H9 (cell line): ENCODE data around the gene CDR2L. TPM values are rescaled to one million over a fixed set of nuclear protein-coding genes. Genes with fewer than 3 reads are reported as not detected.

Experiments used
- DNase-seq: peaks from one replicate; pipeline ENCODE4 v3.0.0-alpha.2; 2017
- H2AFZ ChIP-seq: one replicate; pipeline ENCODE4 v1.6.1; 2013; ENCODE audit warnings: mild to moderate bottlenecking, low read length, control low read depth, moderate library complexity
- H2AK5ac ChIP-seq: 2 replicates; pipeline ENCODE4 v1.6.1; 2013; ENCODE audit warnings: low read length, control low read depth, mixed read lengths; ENCODE audit not compliant: insufficient read length
- H2BK120ac ChIP-seq: one replicate; pipeline ENCODE4 v1.6.1; 2013; ENCODE audit warnings: low read depth, mild to moderate bottlenecking, low read length, control low read depth, inconsistent platforms; ENCODE audit not compliant: poor library complexity, severe bottlenecking
- H2BK12ac ChIP-seq: 2 replicates; pipeline ENCODE4 v1.6.1; 2013; ENCODE audit warnings: low read length, control low read depth, mixed read lengths, low read depth; ENCODE audit not compliant: insufficient read length
- H2BK15ac ChIP-seq: 2 replicates; pipeline ENCODE4 v1.6.1; 2013; ENCODE audit warnings: low read depth, low read length, control low read depth
- H2BK20ac ChIP-seq: one replicate; pipeline ENCODE4 v1.6.1; 2013; ENCODE audit warnings: low read depth, mild to moderate bottlenecking, low read length, control low read depth, inconsistent platforms; ENCODE audit not compliant: poor library complexity, severe bottlenecking
- H2BK5ac ChIP-seq: 2 replicates; pipeline ENCODE4 v1.6.1; 2013; ENCODE audit warnings: low read length, control low read depth, mixed read lengths; ENCODE audit not compliant: insufficient read length
- H3K14ac ChIP-seq: 2 replicates; pipeline ENCODE4 v1.6.1; 2013; ENCODE audit warnings: low read length, control low read depth; ENCODE audit not compliant: insufficient read depth
- H3K18ac ChIP-seq: 2 replicates; pipeline ENCODE4 v1.6.1; 2013; ENCODE audit warnings: low read depth, mild to moderate bottlenecking, mixed read lengths, low read length, control low read depth; ENCODE audit not compliant: insufficient read length
- H3K23ac ChIP-seq: 2 replicates; pipeline ENCODE4 v1.6.1; 2013; ENCODE audit warnings: low read length, control low read depth, mixed read lengths, low read depth; ENCODE audit not compliant: insufficient read length
- H3K23me2 ChIP-seq: 2 replicates; pipeline ENCODE4 v1.6.1; 2013; ENCODE audit warnings: low read depth, mild to moderate bottlenecking, mixed read lengths, low read length, control low read depth; ENCODE audit not compliant: insufficient read length, poor library complexity, severe bottlenecking
- H3K27ac ChIP-seq: 2 replicates; pipeline ENCODE4 v1.5.1; 2013; ENCODE audit warnings: low read length, control low read depth, mixed read lengths, low read depth; ENCODE audit not compliant: insufficient read length
- H3K27me3 ChIP-seq: 2 replicates; pipeline ENCODE4 v1.6.1; 2013; ENCODE audit warnings: low read length, control low read depth, inconsistent platforms; ENCODE audit not compliant: insufficient read depth
- H3K4ac ChIP-seq: 2 replicates; pipeline ENCODE4 v1.6.1; 2013; ENCODE audit warnings: low read depth, mild to moderate bottlenecking, control low read depth, inconsistent platforms, low read length, moderate library complexity
- H3K4me1 ChIP-seq: 2 replicates; pipeline ENCODE4 v1.6.1; 2013; ENCODE audit warnings: low read length, control low read depth, inconsistent platforms; ENCODE audit not compliant: insufficient read depth
- H3K4me2 ChIP-seq: 2 replicates; pipeline ENCODE4 v1.6.1; 2013; ENCODE audit warnings: low read length, control low read depth, mixed read lengths; ENCODE audit not compliant: insufficient read length, insufficient read depth
- H3K56ac ChIP-seq: 2 replicates; pipeline ENCODE4 v1.6.1; 2013; ENCODE audit warnings: low read depth, mild to moderate bottlenecking, mixed read lengths, low read length, control low read depth; ENCODE audit not compliant: insufficient read length
- H3K79me1 ChIP-seq: 2 replicates; pipeline ENCODE4 v1.6.1; 2013; ENCODE audit warnings: low read depth, mild to moderate bottlenecking, moderate library complexity, low read length, control low read depth, inconsistent platforms; ENCODE audit not compliant: insufficient read depth, poor library complexity, severe bottlenecking
- H3K79me2 ChIP-seq: 2 replicates; pipeline ENCODE4 v1.6.1; 2013; ENCODE audit warnings: low read length, control low read depth, inconsistent platforms; ENCODE audit not compliant: insufficient read depth
- H3K9ac ChIP-seq: 2 replicates; pipeline ENCODE4 v1.6.1; 2013; ENCODE audit warnings: low read length, control low read depth, mixed read lengths; ENCODE audit not compliant: insufficient read length; ENCODE audit errors: extremely low read depth
- H3K9me3 ChIP-seq: one replicate; pipeline ENCODE4 v1.6.1; 2013; ENCODE audit warnings: low read depth, low read length, inconsistent platforms; ENCODE audit not compliant: control insufficient read depth
- H3T11ph ChIP-seq: one replicate; pipeline ENCODE4 v1.6.1; 2013; ENCODE audit warnings: mild to moderate bottlenecking, low read length, control low read depth, inconsistent platforms
- H4K20me1 ChIP-seq: one replicate; pipeline ENCODE4 v1.6.1; 2013; ENCODE audit not compliant: control insufficient read depth, insufficient read length, insufficient read depth
- H4K5ac ChIP-seq: 2 replicates; pipeline ENCODE4 v1.6.1; 2013; ENCODE audit warnings: low read depth, mild to moderate bottlenecking, mixed read lengths, low read length, control low read depth; ENCODE audit not compliant: insufficient read length
- H4K8ac ChIP-seq: replicated peaks from 2 replicates; pipeline ENCODE4 v1.6.1; 2013; ENCODE audit warnings: low read length, control low read depth, mixed read lengths, low read depth; ENCODE audit not compliant: insufficient read length
- H4K91ac ChIP-seq: 2 replicates; pipeline ENCODE4 v1.6.1; 2013; ENCODE audit warnings: low read depth, mild to moderate bottlenecking, moderate library complexity, mixed read lengths, low read length, control low read depth; ENCODE audit not compliant: insufficient read length
- H3K27ac Mint-ChIP-seq, 3 experiments: 2 replicates in 2 of 3; 3 replicates in 1 of 3; pipeline ENCODE4 v1.8.0; 2020 to 2021; ENCODE audit warnings: mixed read lengths in 3 of 3, mild to moderate bottlenecking in 1 of 3, moderate library complexity in 1 of 3
- H3K27me3 Mint-ChIP-seq: 2 replicates; pipeline ENCODE4 v1.8.0; 2021; ENCODE audit warnings: low read depth, mild to moderate bottlenecking, moderate library complexity, mixed read lengths
- H3K36me3 Mint-ChIP-seq, 3 experiments: 2 replicates in 2 of 3; 3 replicates in 1 of 3; pipeline ENCODE4 v1.8.0; 2020 to 2021; ENCODE audit warnings: low read depth in 3 of 3, mixed read lengths in 3 of 3; ENCODE audit not compliant: insufficient read depth in 1 of 3
- H3K4me1 Mint-ChIP-seq, 2 experiments: 2 replicates each; pipeline ENCODE4 v1.8.0; 2020; ENCODE audit warnings: mixed read lengths in 2 of 2
- H3K4me3 Mint-ChIP-seq, 2 experiments: 2 replicates in 1 of 2; 3 replicates in 1 of 2; pipeline ENCODE4 v1.8.0; 2020 to 2021; ENCODE audit warnings: mild to moderate bottlenecking in 2 of 2, mixed read lengths in 2 of 2, moderate library complexity in 1 of 2
- H3K9me3 Mint-ChIP-seq, 2 experiments: 2 replicates in 1 of 2; 3 replicates in 1 of 2; pipeline ENCODE4 v1.8.0; 2020; ENCODE audit warnings: mild to moderate bottlenecking in 2 of 2, mixed read lengths in 2 of 2, moderate library complexity in 1 of 2
- WGBS: extraction: QIAGEN DNeasy Blood & Tissue Kit; methylation state at CpG from one replicate; pipeline ENCODE4 v1.1.7; 2013; ENCODE audit warnings: missing lambda C conversion rate, low lambda C conversion rate, mixed read lengths; ENCODE audit not compliant: insufficient read length; ENCODE audit errors: extremely low coverage; 5-methylcytosine and 5-hydroxymethylcytosine counted together
- total RNA-seq: library from RNA; stranded (reverse); gene quantifications from 2 replicates; pipeline ENCODE4 v1.2.1, GENCODE V29; 2021
- TF ChIP-seq, protein P1 (sequence below): fragments of 200-600 bp; sonication (generic); conservative IDR thresholded peaks from 3 replicates; pipeline ENCODE4 v1.8.0; 2021; ENCODE audit warnings: antibody characterized with exemption, mild to moderate bottlenecking

CDR2L gene
- total RNA-seq, 1 experiment from 2014 or later: 23.3 TPM

DNA sequence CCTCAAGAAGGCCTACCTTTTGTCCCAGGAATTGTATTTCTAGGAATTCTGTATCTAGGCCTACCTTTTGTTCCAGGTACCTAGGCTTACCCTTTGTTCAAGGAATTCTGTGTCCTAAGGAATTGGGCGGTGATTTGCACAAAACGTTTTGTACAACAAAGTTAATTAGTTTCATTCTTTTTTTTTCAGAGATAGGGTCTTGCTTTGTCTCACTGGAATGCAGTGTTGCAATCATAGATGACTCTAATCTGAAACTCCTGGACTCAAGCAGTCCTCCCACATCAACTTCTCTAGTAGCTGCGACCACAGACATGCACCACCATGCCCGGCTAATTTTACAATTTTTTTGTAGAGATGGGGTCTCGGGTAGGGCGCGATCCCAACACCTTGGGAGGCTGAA, 7.0 kb downstream of the CDR2L start:
- Histone ChIP-seq H2AFZ (no peak overlapping the region), H2BK15ac (no peak overlapping the region), H4K8ac (no peak overlapping the region), H3K79me2 (peaks cover 6% of the 10 kb centered on the region; the same call in 1 of the 2 replicates), H3K4me1 (no peaks in the 10 kb centered on the region; the same call in 1 of the 2 replicates), H3K23me2 (no peaks in the 10 kb centered on the region), H3K79me1 (peaks cover 4% of the 10 kb centered on the region), H3K9ac (no peak overlapping the region), H3K9me3 (no peaks in the 10 kb centered on the region), H4K91ac (no peak overlapping the region), H4K20me1 (no peaks in the 10 kb centered on the region), H3K23ac (no peak overlapping the region), H2BK5ac (no peak overlapping the region), H3K18ac (no peak overlapping the region), H3K27ac (no peak overlapping the region), H2BK20ac (no peak overlapping the region), H3T11ph (no peak overlapping the region), H2AK5ac (no peak overlapping the region), H3K14ac (no peak overlapping the region), H3K27me3 (no peaks in the 10 kb centered on the region), H3K56ac (no peak overlapping the region), H2BK12ac (no peak overlapping the region), H3K4ac (no peak overlapping the region), H2BK120ac (no peak overlapping the region), H4K5ac (no peak overlapping the region), H3K4me2 (no peak overlapping the region)
- Mint-ChIP-seq H3K9me3 (no peaks in the 10 kb centered on the region; a peak in 1 of 5 replicates), H3K4me3 (no peak overlapping the region), H3K27ac (no peak overlapping the region), H3K4me1 (peaks cover 3% of the 10 kb centered on the region in 2 experiments; a peak in 2 of 4 replicates), H3K27me3 (no peaks in the 10 kb centered on the region), H3K36me3 (peaks cover 0 to 10% (median 9%) of the 10 kb centered on the region in 3 experiments; a peak in 3 of 7 replicates)
- WGBS: no CpG with 5 or more reads among the region's 7 CpGs
- TF ChIP-seq, protein P1, sequence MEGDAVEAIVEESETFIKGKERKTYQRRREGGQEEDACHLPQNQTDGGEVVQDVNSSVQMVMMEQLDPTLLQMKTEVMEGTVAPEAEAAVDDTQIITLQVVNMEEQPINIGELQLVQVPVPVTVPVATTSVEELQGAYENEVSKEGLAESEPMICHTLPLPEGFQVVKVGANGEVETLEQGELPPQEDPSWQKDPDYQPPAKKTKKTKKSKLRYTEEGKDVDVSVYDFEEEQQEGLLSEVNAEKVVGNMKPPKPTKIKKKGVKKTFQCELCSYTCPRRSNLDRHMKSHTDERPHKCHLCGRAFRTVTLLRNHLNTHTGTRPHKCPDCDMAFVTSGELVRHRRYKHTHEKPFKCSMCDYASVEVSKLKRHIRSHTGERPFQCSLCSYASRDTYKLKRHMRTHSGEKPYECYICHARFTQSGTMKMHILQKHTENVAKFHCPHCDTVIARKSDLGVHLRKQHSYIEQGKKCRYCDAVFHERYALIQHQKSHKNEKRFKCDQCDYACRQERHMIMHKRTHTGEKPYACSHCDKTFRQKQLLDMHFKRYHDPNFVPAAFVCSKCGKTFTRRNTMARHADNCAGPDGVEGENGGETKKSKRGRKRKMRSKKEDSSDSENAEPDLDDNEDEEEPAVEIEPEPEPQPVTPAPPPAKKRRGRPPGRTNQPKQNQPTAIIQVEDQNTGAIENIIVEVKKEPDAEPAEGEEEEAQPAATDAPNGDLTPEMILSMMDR: no peak
- no peak for DNase-seq
